Measurements from ENCODE around the gene TRDN. TPM values are rescaled to one million over a fixed set of nuclear protein-coding genes. Genes with fewer than 3 reads are reported as not detected.

TRDN gene
- total RNA-seq, 1 donor from 2014 or later, result 0.06 TPM

DNA sequence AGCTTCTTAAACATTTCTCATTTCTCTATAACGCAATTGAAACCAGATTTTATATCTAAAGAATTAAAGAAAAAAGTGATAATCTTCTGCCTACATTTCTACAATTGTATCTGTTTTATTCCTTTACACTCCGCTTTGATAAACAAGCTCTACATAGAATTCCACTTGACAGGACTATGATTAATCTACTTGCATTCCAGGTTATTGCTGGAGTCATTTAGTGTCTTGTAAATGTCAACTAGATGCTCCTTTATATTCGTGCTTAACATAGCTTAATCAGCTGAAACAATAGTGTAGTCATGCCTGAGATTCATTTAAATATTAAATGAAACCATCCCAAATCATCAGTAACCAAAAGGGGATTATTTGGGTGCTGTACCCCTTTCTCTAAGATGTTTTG is 284.0 kb downstream of the TRDN start:
- DNase-seq (ENCODE audit: low spot score), result no peak
- Mint-ChIP-seq H3K4me3 (no peak overlapping the region), H3K27ac (no peak overlapping the region), H3K9me3 (no peaks in the 10 kb centered on the region), H3K36me3 (no peaks in the 10 kb centered on the region), H3K4me1 (no peaks in the 10 kb centered on the region), H3K27me3 (ENCODE audit: insufficient read depth, low read depth) (no peaks in the 10 kb centered on the region)
- H3K9ac ChIP-seq, result no peak overlapping the region
- H3K27ac ChIP-seq, result no peak overlapping the region
- H3K79me2 ChIP-seq (ENCODE audit: low read depth), result no peaks in the 10 kb centered on the region
- H3K27me3 ChIP-seq, result no peaks in the 10 kb centered on the region
- H3K4me2 ChIP-seq, result no peak overlapping the region
- H2AFZ ChIP-seq (replicated peaks), result no peak overlapping the region
- no peaks in the 10 kb centered on the region for H3K36me3 ChIP-seq
- no peaks in the 10 kb centered on the region for H3F3A ChIP-seq (ENCODE audit: low read depth)
- no peak overlapping the region for H3K4me3 ChIP-seq
- no peaks in the 10 kb centered on the region for H4K20me1 ChIP-seq (ENCODE audit: low read depth)
- TF ChIP-seq, protein P1, sequence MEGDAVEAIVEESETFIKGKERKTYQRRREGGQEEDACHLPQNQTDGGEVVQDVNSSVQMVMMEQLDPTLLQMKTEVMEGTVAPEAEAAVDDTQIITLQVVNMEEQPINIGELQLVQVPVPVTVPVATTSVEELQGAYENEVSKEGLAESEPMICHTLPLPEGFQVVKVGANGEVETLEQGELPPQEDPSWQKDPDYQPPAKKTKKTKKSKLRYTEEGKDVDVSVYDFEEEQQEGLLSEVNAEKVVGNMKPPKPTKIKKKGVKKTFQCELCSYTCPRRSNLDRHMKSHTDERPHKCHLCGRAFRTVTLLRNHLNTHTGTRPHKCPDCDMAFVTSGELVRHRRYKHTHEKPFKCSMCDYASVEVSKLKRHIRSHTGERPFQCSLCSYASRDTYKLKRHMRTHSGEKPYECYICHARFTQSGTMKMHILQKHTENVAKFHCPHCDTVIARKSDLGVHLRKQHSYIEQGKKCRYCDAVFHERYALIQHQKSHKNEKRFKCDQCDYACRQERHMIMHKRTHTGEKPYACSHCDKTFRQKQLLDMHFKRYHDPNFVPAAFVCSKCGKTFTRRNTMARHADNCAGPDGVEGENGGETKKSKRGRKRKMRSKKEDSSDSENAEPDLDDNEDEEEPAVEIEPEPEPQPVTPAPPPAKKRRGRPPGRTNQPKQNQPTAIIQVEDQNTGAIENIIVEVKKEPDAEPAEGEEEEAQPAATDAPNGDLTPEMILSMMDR (IDR thresholded peaks at IDR 0.05), result no peak
- TF ChIP-seq EZH2phosphoT487 (IDR thresholded peaks at IDR 0.05) (no peak), EZH2 (IDR thresholded peaks at IDR 0.05) (no peak)
- H3K9me3 ChIP-seq (ENCODE audit: low read depth), result no peaks in the 10 kb centered on the region
- H3K4me1 ChIP-seq, result no peaks in the 10 kb centered on the region

GRCh38 chr6:123352279-123352678 is 284.5 kb downstream of the TRDN start:
- Histone ChIP-seq H3K4me1 (no peaks in the 10 kb centered on the region), H3K27ac (no peak overlapping the region), H3K9me3 (ENCODE audit: low read depth) (no peaks in the 10 kb centered on the region), H3K4me2 (no peak overlapping the region), H4K20me1 (ENCODE audit: low read depth) (no peaks in the 10 kb centered on the region), H2AFZ (replicated peaks) (no peak overlapping the region), H3K79me2 (ENCODE audit: low read depth) (no peaks in the 10 kb centered on the region), H3K4me3 (no peak overlapping the region), H3F3A (ENCODE audit: low read depth) (no peaks in the 10 kb centered on the region), H3K27me3 (no peaks in the 10 kb centered on the region), H3K9ac (no peak overlapping the region), H3K36me3 (no peaks in the 10 kb centered on the region)
- Mint-ChIP-seq H3K4me3 (no peak overlapping the region), H3K9me3 (no peaks in the 10 kb centered on the region), H3K36me3 (no peaks in the 10 kb centered on the region), H3K4me1 (no peaks in the 10 kb centered on the region), H3K27ac (no peak overlapping the region), H3K27me3 (ENCODE audit: insufficient read depth, low read depth) (no peaks in the 10 kb centered on the region)
- no peak for DNase-seq (ENCODE audit: low spot score)
- TF ChIP-seq, protein P1 (IDR thresholded peaks at IDR 0.05), result no peak
- TF ChIP-seq EZH2 (IDR thresholded peaks at IDR 0.05) (no peak), EZH2phosphoT487 (IDR thresholded peaks at IDR 0.05) (no peak)

DNA sequence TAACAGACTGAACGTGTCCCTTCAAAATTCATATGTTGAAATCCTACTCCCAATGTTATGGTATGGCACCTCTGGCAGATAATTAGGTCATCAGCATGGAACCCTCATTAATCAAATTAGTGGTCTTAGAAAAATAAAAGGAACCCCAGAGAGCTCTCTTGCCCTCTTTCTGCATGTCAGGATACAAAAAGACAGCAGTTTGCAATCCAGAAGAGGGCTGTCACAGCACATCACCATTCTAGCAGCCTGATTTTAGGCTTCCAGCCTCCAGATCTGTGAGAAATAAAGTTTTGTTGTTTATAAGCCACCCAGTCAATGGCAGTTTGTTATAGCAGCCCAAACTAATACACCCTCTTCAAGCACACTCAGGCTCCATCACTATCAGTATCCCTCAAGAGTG is 292.9 kb downstream of the TRDN start:
- Mint-ChIP-seq H3K9me3 (no peaks in the 10 kb centered on the region), H3K36me3 (no peaks in the 10 kb centered on the region), H3K4me3 (no peak overlapping the region), H3K4me1 (no peaks in the 10 kb centered on the region), H3K27me3 (ENCODE audit: insufficient read depth, low read depth) (no peaks in the 10 kb centered on the region), H3K27ac (no peak overlapping the region)
- H2AFZ ChIP-seq (replicated peaks), result no peak overlapping the region
- H3K4me1 ChIP-seq, result no peaks in the 10 kb centered on the region
- H3K27me3 ChIP-seq, result no peaks in the 10 kb centered on the region
- no peak overlapping the region for H3K27ac ChIP-seq
- TF ChIP-seq EZH2 (IDR thresholded peaks at IDR 0.05) (no peak), EZH2phosphoT487 (IDR thresholded peaks at IDR 0.05) (no peak)
- TF ChIP-seq, protein P1 (IDR thresholded peaks at IDR 0.05), result no peak
- no peak overlapping the region for H3K4me2 ChIP-seq
- no peaks in the 10 kb centered on the region for H3K36me3 ChIP-seq
- H4K20me1 ChIP-seq (ENCODE audit: low read depth), result no peaks in the 10 kb centered on the region
- H3K9ac ChIP-seq, result no peak overlapping the region
- H3K9me3 ChIP-seq (ENCODE audit: low read depth), result no peaks in the 10 kb centered on the region
- DNase-seq (ENCODE audit: low spot score), result peak; percentile 9
- H3F3A ChIP-seq (ENCODE audit: low read depth), result no peaks in the 10 kb centered on the region
- H3K79me2 ChIP-seq (ENCODE audit: low read depth), result no peaks in the 10 kb centered on the region
- H3K4me3 ChIP-seq, result no peak overlapping the region
